ENCODE measurements around the gene CD2.

CD2 gene

GRCh38 chr1:116721451-116722007 is 32.7 kb upstream of the CD2 start:
- no peak overlapping the region for H2AFZ ChIP-seq
- H3K4me1 ChIP-seq: no peaks in the 10 kb centered on the region
- no peaks in the 10 kb centered on the region for H3K36me3 ChIP-seq (ENCODE audit: control insufficient read depth, insufficient read depth, low read length)
- H3K9ac ChIP-seq: no peak overlapping the region
- no peaks in the 10 kb centered on the region for H3K27me3 ChIP-seq (ENCODE audit: control insufficient read depth, insufficient read depth, low read length)
- H3K9me3 ChIP-seq (ENCODE audit: control insufficient read depth, low read length): no peaks in the 10 kb centered on the region
- no peak overlapping the region for H3K4me3 ChIP-seq (ENCODE audit: low read depth, low read length)
- H3K27ac ChIP-seq: no peak overlapping the region
- H3K4me2 ChIP-seq (ENCODE audit: low read length): no peak overlapping the region
- H3K79me2 ChIP-seq: no peaks in the 10 kb centered on the region
- no peak for TF ChIP-seq CTCF (IDR thresholded peaks at IDR 0.05)

- H3K36me3 ChIP-seq (ENCODE audit: control insufficient read depth, insufficient read depth, low read length): no peaks in the 10 kb centered on the region
- H2AFZ ChIP-seq: no peak overlapping the region
- H3K4me1 ChIP-seq: no peaks in the 10 kb centered on the region
- H3K4me3 ChIP-seq (ENCODE audit: low read depth, low read length): no peak overlapping the region
- H3K9me3 ChIP-seq (ENCODE audit: control insufficient read depth, low read length): no peaks in the 10 kb centered on the region
- H3K4me2 ChIP-seq (ENCODE audit: low read length): no peak overlapping the region
- H3K79me2 ChIP-seq: no peaks in the 10 kb centered on the region
- no peak for TF ChIP-seq CTCF (IDR thresholded peaks at IDR 0.05)
- no peaks in the 10 kb centered on the region for H3K27me3 ChIP-seq (ENCODE audit: control insufficient read depth, insufficient read depth, low read length)
- no peak overlapping the region for H3K27ac ChIP-seq
- H3K9ac ChIP-seq: no peak overlapping the region
Observed at GRCh38 chr1:116722016-116722838, 32.0 kb upstream of the CD2 start.

GRCh38 chr1:116724765-116725375 is 29.4 kb upstream of the CD2 start:
- no peak overlapping the region for H3K4me3 ChIP-seq (ENCODE audit: low read depth, low read length)
- H3K9me3 ChIP-seq (ENCODE audit: control insufficient read depth, low read length): no peaks in the 10 kb centered on the region
- H3K4me1 ChIP-seq: no peaks in the 10 kb centered on the region
- peak; percentile 61 for TF ChIP-seq CTCF (IDR thresholded peaks at IDR 0.05)
- H3K9ac ChIP-seq: no peak overlapping the region
- no peaks in the 10 kb centered on the region for H3K27me3 ChIP-seq (ENCODE audit: control insufficient read depth, insufficient read depth, low read length)
- no peak overlapping the region for H3K27ac ChIP-seq
- H3K4me2 ChIP-seq (ENCODE audit: low read length): no peak overlapping the region
- no peaks in the 10 kb centered on the region for H3K36me3 ChIP-seq (ENCODE audit: control insufficient read depth, insufficient read depth, low read length)
- no peaks in the 10 kb centered on the region for H3K79me2 ChIP-seq
- H2AFZ ChIP-seq: no peak overlapping the region

GRCh38 chr1:116725798-116726197 is 28.4 kb upstream of the CD2 start:
- no peak overlapping the region for H3K4me2 ChIP-seq (ENCODE audit: low read length)
- no peak overlapping the region for H2AFZ ChIP-seq
- H3K9ac ChIP-seq: no peak overlapping the region
- H3K36me3 ChIP-seq (ENCODE audit: control insufficient read depth, insufficient read depth, low read length): no peaks in the 10 kb centered on the region
- H3K27ac ChIP-seq: no peak overlapping the region
- H3K9me3 ChIP-seq (ENCODE audit: control insufficient read depth, low read length): no peaks in the 10 kb centered on the region
- no peak overlapping the region for H3K4me3 ChIP-seq (ENCODE audit: low read depth, low read length)
- no peaks in the 10 kb centered on the region for H3K79me2 ChIP-seq
- H3K27me3 ChIP-seq (ENCODE audit: control insufficient read depth, insufficient read depth, low read length): no peaks in the 10 kb centered on the region
- TF ChIP-seq CTCF (IDR thresholded peaks at IDR 0.05): no peak
- no peaks in the 10 kb centered on the region for H3K4me1 ChIP-seq
